CD1c-positive myeloid dendritic cell (primary cell): ENCODE results near the gene GTF2IRD1.
"Not testable (repeated sequence)": the region's sequence is repeated elsewhere in the genome, so short reads cannot be mapped to it uniquely, and the experiment has no call there.

Source experiments
- DNase-seq: peaks from one replicate; pipeline ENCODE4 v3.0.0-alpha.2; 2016; ENCODE audit errors: extremely low spot score

GTF2IRD1 gene

GRCh38 chr7:74493295-74493694 is 39.6 kb downstream of the GTF2IRD1 start:
- DNase-seq, result no peak

GRCh38 chr7:74494076-74494548 is 40.4 kb downstream of the GTF2IRD1 start:
- no peak for DNase-seq

GRCh38 chr7:74495112-74496086 is 41.7 kb downstream of the GTF2IRD1 start:
- DNase-seq, result no peak

- no peak for DNase-seq
Observed at GRCh38 chr7:74496272-74496671, 42.6 kb downstream of the GTF2IRD1 start.

GRCh38 chr7:74496773-74497172 is 43.1 kb downstream of the GTF2IRD1 start:
- DNase-seq, result not testable (repeated sequence)

GRCh38 chr7:74498354-74498753 is 44.6 kb downstream of the GTF2IRD1 start:
- no peak for DNase-seq

GRCh38 chr7:74498996-74499834 is 45.5 kb downstream of the GTF2IRD1 start:
- DNase-seq, result no peak

GRCh38 chr7:74499835-74500388 is 46.2 kb downstream of the GTF2IRD1 start:
- DNase-seq, result no peak

- no peak for DNase-seq
Observed at GRCh38 chr7:74501298-74501697, 47.6 kb downstream of the GTF2IRD1 start.

GRCh38 chr7:74502216-74502891 is 48.6 kb downstream of the GTF2IRD1 start:
- no peak for DNase-seq

- DNase-seq, result no peak
Observed at GRCh38 chr7:74503061-74503460, 49.4 kb downstream of the GTF2IRD1 start.

GRCh38 chr7:74503943-74504342 is 50.2 kb downstream of the GTF2IRD1 start:
- DNase-seq, result no peak

- no peak for DNase-seq
Observed at GRCh38 chr7:74505471-74506324, 52.0 kb downstream of the GTF2IRD1 start.

- no peak for DNase-seq
Observed at GRCh38 chr7:74506325-74506724, 52.6 kb downstream of the GTF2IRD1 start.

GRCh38 chr7:74507538-74508319 is 54.0 kb downstream of the GTF2IRD1 start:
- no peak for DNase-seq

GRCh38 chr7:74509453-74509852 is 55.7 kb downstream of the GTF2IRD1 start:
- DNase-seq, result not testable (repeated sequence)

GRCh38 chr7:74511345-74511744 is 57.6 kb downstream of the GTF2IRD1 start:
- no peak for DNase-seq

GRCh38 chr7:74512762-74513161 is 59.1 kb downstream of the GTF2IRD1 start:
- DNase-seq, result no peak

GRCh38 chr7:74514131-74514591 is 60.5 kb downstream of the GTF2IRD1 start:
- DNase-seq, result no peak

- DNase-seq, result no peak
Observed at GRCh38 chr7:74515276-74515675, 61.6 kb downstream of the GTF2IRD1 start.
